ENCODE results near the gene CHST8.

Gene CHST8

DNA sequence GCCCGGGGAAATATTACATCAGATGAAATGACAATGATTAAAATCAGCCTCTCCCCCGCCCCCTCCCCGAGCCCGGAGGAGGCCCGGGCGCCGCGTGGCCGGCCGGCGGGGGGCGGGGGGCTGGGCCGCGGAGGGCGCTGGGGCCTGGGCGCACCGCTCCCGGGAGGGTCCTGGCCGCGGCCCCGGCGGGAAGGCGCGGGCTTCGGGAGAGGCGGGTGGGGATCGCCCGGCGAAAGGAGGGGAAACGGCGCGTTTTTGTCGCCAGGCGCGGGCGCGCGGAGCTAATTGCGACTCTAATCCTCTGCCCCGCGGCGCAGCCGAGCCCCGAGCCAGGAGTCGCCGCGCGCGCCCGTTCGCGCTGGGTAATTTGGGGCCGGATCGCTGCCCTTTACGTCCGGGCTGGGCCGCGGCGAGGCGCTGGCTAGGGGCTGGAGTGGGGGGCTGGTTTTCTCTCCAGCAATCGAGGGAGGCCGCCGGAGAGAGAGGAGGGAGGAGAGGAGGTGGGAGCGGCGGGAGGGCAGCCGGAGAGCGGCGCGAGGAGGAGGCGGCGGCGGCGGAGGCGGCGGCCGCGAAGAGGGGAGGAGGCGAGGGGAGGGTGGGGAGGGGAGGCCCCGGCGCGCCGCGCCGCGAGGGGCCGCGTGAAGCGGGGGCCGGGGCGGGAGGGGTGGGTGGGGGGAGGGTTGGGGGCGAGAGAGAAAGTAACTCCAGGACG is 174.6 kb downstream of the CHST8 start, which contains the start of gene KCTD15:
Gene KCTD15 (plus strand): TSS at position 707 of the 712 bp plus-strand sequence. CDS start 3,585 bp downstream, outside the sequence.
- H4K20me1 ChIP-seq (ENCODE audit: insufficient read depth, low read length), result no peaks in the 10 kb centered on the region
- peak within 1 kb of the TSS; percentile 65; the same call in 1 of the 2 replicates for H3K4me2 ChIP-seq (ENCODE audit: low read depth, low read length)
- no peaks in the 10 kb centered on the region for H3K79me2 ChIP-seq (ENCODE audit: low read length)
- H3K27me3 ChIP-seq (replicated peaks; ENCODE audit: insufficient read depth, low read length), result peaks cover 81% of the 10 kb centered on the region
- H2AFZ ChIP-seq (ENCODE audit: low read length), result no peak within 1 kb of the TSS
- no peaks in the 10 kb centered on the region for H3K4me1 ChIP-seq (ENCODE audit: low read length)
- no peaks in the 10 kb centered on the region for H3K9me3 ChIP-seq (replicated peaks; ENCODE audit: insufficient read depth, low read length)
- no peaks in the 10 kb centered on the region for H3K36me3 ChIP-seq (replicated peaks; ENCODE audit: insufficient read depth, low read length)
- no peak within 1 kb of the TSS for H3K9ac ChIP-seq (ENCODE audit: low read length)
- peak within 1 kb of the TSS; percentile 31; the same call in 1 of the 2 replicates for H3K4me3 ChIP-seq (ENCODE audit: low read length)
- no peaks in the 10 kb centered on the region for H3F3A ChIP-seq (ENCODE audit: insufficient read depth, low read length)
- TF ChIP-seq, protein P1, sequence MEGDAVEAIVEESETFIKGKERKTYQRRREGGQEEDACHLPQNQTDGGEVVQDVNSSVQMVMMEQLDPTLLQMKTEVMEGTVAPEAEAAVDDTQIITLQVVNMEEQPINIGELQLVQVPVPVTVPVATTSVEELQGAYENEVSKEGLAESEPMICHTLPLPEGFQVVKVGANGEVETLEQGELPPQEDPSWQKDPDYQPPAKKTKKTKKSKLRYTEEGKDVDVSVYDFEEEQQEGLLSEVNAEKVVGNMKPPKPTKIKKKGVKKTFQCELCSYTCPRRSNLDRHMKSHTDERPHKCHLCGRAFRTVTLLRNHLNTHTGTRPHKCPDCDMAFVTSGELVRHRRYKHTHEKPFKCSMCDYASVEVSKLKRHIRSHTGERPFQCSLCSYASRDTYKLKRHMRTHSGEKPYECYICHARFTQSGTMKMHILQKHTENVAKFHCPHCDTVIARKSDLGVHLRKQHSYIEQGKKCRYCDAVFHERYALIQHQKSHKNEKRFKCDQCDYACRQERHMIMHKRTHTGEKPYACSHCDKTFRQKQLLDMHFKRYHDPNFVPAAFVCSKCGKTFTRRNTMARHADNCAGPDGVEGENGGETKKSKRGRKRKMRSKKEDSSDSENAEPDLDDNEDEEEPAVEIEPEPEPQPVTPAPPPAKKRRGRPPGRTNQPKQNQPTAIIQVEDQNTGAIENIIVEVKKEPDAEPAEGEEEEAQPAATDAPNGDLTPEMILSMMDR (IDR thresholded peaks at IDR 0.05; ENCODE audit: low read length), result no peak
- TF ChIP-seq EZH2 (optimal IDR thresholded peaks at IDR 0.05; ENCODE audit: low read depth, low read length) (no peak), EZH2phosphoT487 (IDR thresholded peaks at IDR 0.05; ENCODE audit: low read length) (no peak)
- H3K27ac ChIP-seq (ENCODE audit: low read length), result no peak within 1 kb of the TSS
- no peaks in the 10 kb centered on the region for H3K9me2 ChIP-seq (replicated peaks; ENCODE audit: insufficient read depth, low read length)
- no peak for DNase-seq

DNA sequence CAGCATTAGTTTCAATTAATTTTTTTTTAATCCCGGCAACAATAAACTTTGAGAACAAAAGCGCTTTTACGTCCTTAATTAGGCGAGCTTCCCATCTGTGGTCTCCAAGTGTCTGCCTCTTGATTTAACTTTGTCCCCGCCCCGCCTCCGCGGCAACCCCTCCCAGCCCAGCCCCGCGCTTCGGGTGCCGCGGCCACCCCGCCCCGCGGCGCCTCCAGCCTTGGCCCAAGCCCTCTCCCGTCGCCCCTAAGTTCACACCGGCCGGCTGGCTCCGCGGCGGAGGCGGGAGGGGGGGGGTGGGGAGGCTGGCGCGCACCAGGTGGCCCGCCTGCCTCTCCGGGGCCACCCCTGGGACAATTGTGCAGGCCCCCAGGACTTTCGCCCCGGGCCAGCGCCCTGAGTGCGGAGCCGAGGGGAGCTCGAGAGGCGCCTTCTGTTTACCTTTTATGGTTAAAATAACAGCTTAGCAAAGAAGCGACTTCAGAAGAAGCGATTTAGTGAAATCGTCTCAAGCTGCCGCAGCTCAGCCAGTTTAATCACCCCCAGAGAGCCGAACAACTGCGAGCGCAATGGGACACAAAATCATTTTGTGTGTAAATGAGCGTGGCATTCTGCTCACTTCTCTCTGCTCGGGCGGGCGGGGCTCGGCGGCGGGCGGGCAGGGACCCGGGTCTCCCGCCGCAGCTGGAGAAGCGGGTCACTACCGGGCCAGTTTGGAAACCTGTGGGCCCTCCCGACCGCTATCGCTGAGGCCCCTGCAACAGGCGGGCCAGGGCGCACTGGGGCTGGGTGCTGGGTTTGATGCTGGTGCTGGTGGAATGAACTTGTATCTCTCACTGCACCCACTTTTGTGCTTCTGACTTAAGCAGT is 176.3 kb downstream of the CHST8 start:
- Histone ChIP-seq H3K36me3 (replicated peaks; ENCODE audit: insufficient read depth, low read length) (no peaks in the 10 kb centered on the region), H3K4me1 (ENCODE audit: low read length) (no peaks in the 10 kb centered on the region), H3K9ac (ENCODE audit: low read length) (no peak overlapping the region), H3K27me3 (replicated peaks; ENCODE audit: insufficient read depth, low read length) (peaks cover 72% of the 10 kb centered on the region), H4K20me1 (ENCODE audit: insufficient read depth, low read length) (no peaks in the 10 kb centered on the region), H3K9me2 (replicated peaks; ENCODE audit: insufficient read depth, low read length) (no peaks in the 10 kb centered on the region), H3F3A (ENCODE audit: insufficient read depth, low read length) (no peaks in the 10 kb centered on the region), H3K9me3 (replicated peaks; ENCODE audit: insufficient read depth, low read length) (no peaks in the 10 kb centered on the region), H3K79me2 (ENCODE audit: low read length) (no peaks in the 10 kb centered on the region), H3K27ac (ENCODE audit: low read length) (no peak overlapping the region), H2AFZ (ENCODE audit: low read length) (no peak overlapping the region), H3K4me3 (ENCODE audit: low read length) (no peak overlapping the region), H3K4me2 (ENCODE audit: low read depth, low read length) (no peak overlapping the region; the same call in 1 of the 2 replicates)
- TF ChIP-seq, protein P1 (IDR thresholded peaks at IDR 0.05; ENCODE audit: low read length), result no peak
- TF ChIP-seq EZH2phosphoT487 (IDR thresholded peaks at IDR 0.05; ENCODE audit: low read length) (no peak), EZH2 (optimal IDR thresholded peaks at IDR 0.05; ENCODE audit: low read depth, low read length) (no peak)
- no peak for DNase-seq

DNA sequence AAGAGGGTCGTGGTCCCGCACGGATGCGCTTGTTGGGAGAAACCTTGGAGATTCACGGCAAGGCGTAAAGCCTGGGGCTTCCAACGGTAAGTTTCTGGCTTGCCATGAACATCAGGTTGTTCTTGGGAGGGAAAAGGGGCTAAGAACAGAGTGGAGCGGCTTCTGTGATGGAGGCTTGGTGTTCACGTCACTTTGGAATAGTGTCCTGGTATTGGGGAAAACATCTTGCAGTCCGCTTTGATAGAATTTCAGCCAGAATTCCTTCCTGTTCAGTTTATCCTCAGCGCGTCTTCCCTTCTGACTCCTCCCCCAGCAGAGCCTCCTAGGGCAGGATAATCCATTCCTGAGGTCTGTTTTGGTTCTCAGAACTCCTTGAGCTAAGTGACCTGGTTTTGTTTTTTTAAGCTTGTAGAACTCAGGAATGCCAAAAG is 176.9 kb downstream of the CHST8 start:
- H3K36me3 ChIP-seq (replicated peaks; ENCODE audit: insufficient read depth, low read length), result no peaks in the 10 kb centered on the region
- no peak overlapping the region for H3K4me3 ChIP-seq (ENCODE audit: low read length)
- H3K27me3 ChIP-seq (replicated peaks; ENCODE audit: insufficient read depth, low read length), result peaks cover 66% of the 10 kb centered on the region
- H4K20me1 ChIP-seq (ENCODE audit: insufficient read depth, low read length), result no peaks in the 10 kb centered on the region
- H3K4me1 ChIP-seq (ENCODE audit: low read length), result no peaks in the 10 kb centered on the region
- H3K9me3 ChIP-seq (replicated peaks; ENCODE audit: insufficient read depth, low read length), result no peaks in the 10 kb centered on the region
- H3F3A ChIP-seq (ENCODE audit: insufficient read depth, low read length), result no peaks in the 10 kb centered on the region
- H3K4me2 ChIP-seq (ENCODE audit: low read depth, low read length), result no peak overlapping the region
- H3K9ac ChIP-seq (ENCODE audit: low read length), result no peak overlapping the region
- H2AFZ ChIP-seq (ENCODE audit: low read length), result no peak overlapping the region
- H3K27ac ChIP-seq (ENCODE audit: low read length), result no peak overlapping the region
- no peaks in the 10 kb centered on the region for H3K9me2 ChIP-seq (replicated peaks; ENCODE audit: insufficient read depth, low read length)
- TF ChIP-seq EZH2 (optimal IDR thresholded peaks at IDR 0.05; ENCODE audit: low read depth, low read length) (no peak), EZH2phosphoT487 (IDR thresholded peaks at IDR 0.05; ENCODE audit: low read length) (no peak)
- TF ChIP-seq, protein P1 (IDR thresholded peaks at IDR 0.05; ENCODE audit: low read length), result no peak
- no peaks in the 10 kb centered on the region for H3K79me2 ChIP-seq (ENCODE audit: low read length)
- DNase-seq, result no peak
